Liver (tissue), 9 donors: Measurements from ENCODE around the gene NUP205. TPM values are rescaled to one million over a fixed set of nuclear protein-coding genes. Genes with fewer than 3 reads are reported as not detected.

Experiments
- DNase-seq: peaks from one replicate; pipeline ENCODE4 v3.0.0-alpha.2; 2017; ENCODE audit warnings: low spot score
- H3K27ac ChIP-seq, 2 donors: one replicate each; pipeline ENCODE4 v1.7.0; 2013; ENCODE audit warnings: inconsistent platforms in 2 of 2, low read length in 2 of 2, control low read depth in 1 of 2, low read depth in 1 of 2, mild to moderate bottlenecking in 1 of 2
- H3K27me3 ChIP-seq, 4 donors: one replicate each; pipeline versions ENCODE4 v1.6.1 to v1.7.0; 2013; ENCODE audit warnings: low read length in 3 of 4, inconsistent platforms in 1 of 4, mild to moderate bottlenecking in 1 of 4, moderate library complexity in 1 of 4; ENCODE audit not compliant: control insufficient read depth in 4 of 4, insufficient read depth in 4 of 4
- H3K36me3 ChIP-seq, 4 donors: one replicate each; pipeline versions ENCODE4 v1.6.1 to v1.7.0; 2013; ENCODE audit warnings: low read length in 3 of 4, mild to moderate bottlenecking in 3 of 4, low read depth in 1 of 4, moderate library complexity in 1 of 4; ENCODE audit not compliant: control insufficient read depth in 4 of 4, insufficient read depth in 3 of 4
- H3K4me1 ChIP-seq, 4 donors: one replicate each; pipeline versions ENCODE4 v1.6.1 to v1.7.0; 2013; ENCODE audit warnings: low read length in 3 of 4, mild to moderate bottlenecking in 3 of 4, moderate library complexity in 1 of 4; ENCODE audit not compliant: control insufficient read depth in 4 of 4, insufficient read depth in 4 of 4
- H3K4me3 ChIP-seq, 3 donors: one replicate each; pipeline versions ENCODE4 v1.6.1 to v1.7.0; 2013; ENCODE audit warnings: low read length in 3 of 3, control low read depth in 1 of 3, low read depth in 1 of 3, mild to moderate bottlenecking in 1 of 3
- H3K9ac ChIP-seq, 2 donors: one replicate each; pipeline ENCODE4 v1.7.0; 2013; ENCODE audit warnings: low read length in 2 of 2, mild to moderate bottlenecking in 2 of 2, moderate library complexity in 2 of 2, control low read depth in 1 of 2, low read depth in 1 of 2
- H3K9me3 ChIP-seq, 4 donors: one replicate each; pipeline versions ENCODE4 v1.6.1 to v1.7.0; 2013; ENCODE audit warnings: low read length in 3 of 4; ENCODE audit not compliant: control insufficient read depth in 4 of 4
- HNF4A ChIP-seq, 2 donors: conservative IDR thresholded peaks; 2 replicates each; pipeline ENCODE4 v1.6.1; 2016; ENCODE audit warnings: antibody characterized with exemption in 2 of 2, mild to moderate bottlenecking in 2 of 2
- HNF4G ChIP-seq: IDR thresholded peaks from 2 replicates; pipeline ENCODE4 v1.6.1; 2016; ENCODE audit warnings: antibody characterized with exemption
- JUND ChIP-seq, 2 donors: IDR thresholded peaks; 2 replicates each; pipeline ENCODE4 v1.6.1; 2016; ENCODE audit warnings: antibody characterized with exemption in 2 of 2
- NR2F2 ChIP-seq: IDR thresholded peaks from 2 replicates; pipeline ENCODE4 v1.6.1; 2016; ENCODE audit warnings: antibody characterized with exemption
- RAD21 ChIP-seq, 2 donors: IDR thresholded peaks; 2 replicates each; pipeline ENCODE4 v1.6.1; 2016; ENCODE audit warnings: antibody characterized with exemption in 2 of 2, mild to moderate bottlenecking in 2 of 2
- REST ChIP-seq: IDR thresholded peaks from 2 replicates; pipeline ENCODE4 v1.6.1; 2016; ENCODE audit warnings: antibody characterized with exemption, mild to moderate bottlenecking
- RXRA ChIP-seq, 2 donors: IDR thresholded peaks; 2 replicates each; pipeline ENCODE4 v1.6.1; 2017 to 2018; ENCODE audit warnings: antibody characterized with exemption in 2 of 2, mild to moderate bottlenecking in 1 of 2
- SP1 ChIP-seq: IDR thresholded peaks from 2 replicates; pipeline ENCODE4 v1.6.1; 2018; ENCODE audit warnings: antibody characterized with exemption, mild to moderate bottlenecking
- TAF1 ChIP-seq: conservative IDR thresholded peaks from 2 replicates; pipeline ENCODE4 v1.6.1; 2016; ENCODE audit warnings: antibody characterized with exemption, mild to moderate bottlenecking
- YY1 ChIP-seq: IDR thresholded peaks from 2 replicates; pipeline ENCODE4 v1.6.1; 2016; ENCODE audit warnings: antibody characterized with exemption, mild to moderate bottlenecking
- ZBTB33 ChIP-seq: IDR thresholded peaks from 2 replicates; pipeline ENCODE4 v1.6.1; 2016; ENCODE audit warnings: antibody characterized with exemption
- WGBS: extraction: QIAGEN DNeasy Blood & Tissue Kit; methylation state at CpG from one replicate; pipeline ENCODE4 v1.1.7; 2013; 5-methylcytosine and 5-hydroxymethylcytosine counted together
- polyA plus RNA-seq, 2 donors: library from polyadenylated mRNA; stranded (reverse) in 1 of 2; unstranded in 1 of 2; fragments of 200-250 nt in 1 of 2; fragments of >200 nt in 1 of 2; fragmentation: Nextera tagmentation in 1 of 2; extraction: Ambion mirVana in 1 of 2; gene quantifications; one replicate each; pipeline versions ENCODE4 v1.2.1 to v1.2.3, GENCODE V29; 2013 to 2015
- total RNA-seq, 2 donors: library from RNA; depleted of rRNA; stranded (reverse); fragments of >200 nt; gene quantifications; one replicate each; pipeline ENCODE4 v1.2.3, GENCODE V29; 2014
- TF ChIP-seq, protein P1 (sequence below): fragments of 150-350 bp; IDR thresholded peaks from 2 replicates; pipeline ENCODE4 v1.5.1; 2017; ENCODE audit warnings: improper control_type of control experiment, low read depth, low read length; ENCODE audit not compliant: missing input control
- donor health status: healthy.
- donor health status: healthy.
- donor health status: healthy.
- donor health status: healthy.
- donor health status: healthy.

Gene NUP205
- total and polyA plus RNA-seq, 4 donors: 6.3 to 27.8 (median 12.0) TPM

- peaks cover 3 to 43% (median 29%) of the 10 kb centered on the region in 4 donors for H3K36me3 ChIP-seq
These were observed 62.7 kb downstream of the NUP205 start for GRCh38 chr7:135620447-135620846.

DNA sequence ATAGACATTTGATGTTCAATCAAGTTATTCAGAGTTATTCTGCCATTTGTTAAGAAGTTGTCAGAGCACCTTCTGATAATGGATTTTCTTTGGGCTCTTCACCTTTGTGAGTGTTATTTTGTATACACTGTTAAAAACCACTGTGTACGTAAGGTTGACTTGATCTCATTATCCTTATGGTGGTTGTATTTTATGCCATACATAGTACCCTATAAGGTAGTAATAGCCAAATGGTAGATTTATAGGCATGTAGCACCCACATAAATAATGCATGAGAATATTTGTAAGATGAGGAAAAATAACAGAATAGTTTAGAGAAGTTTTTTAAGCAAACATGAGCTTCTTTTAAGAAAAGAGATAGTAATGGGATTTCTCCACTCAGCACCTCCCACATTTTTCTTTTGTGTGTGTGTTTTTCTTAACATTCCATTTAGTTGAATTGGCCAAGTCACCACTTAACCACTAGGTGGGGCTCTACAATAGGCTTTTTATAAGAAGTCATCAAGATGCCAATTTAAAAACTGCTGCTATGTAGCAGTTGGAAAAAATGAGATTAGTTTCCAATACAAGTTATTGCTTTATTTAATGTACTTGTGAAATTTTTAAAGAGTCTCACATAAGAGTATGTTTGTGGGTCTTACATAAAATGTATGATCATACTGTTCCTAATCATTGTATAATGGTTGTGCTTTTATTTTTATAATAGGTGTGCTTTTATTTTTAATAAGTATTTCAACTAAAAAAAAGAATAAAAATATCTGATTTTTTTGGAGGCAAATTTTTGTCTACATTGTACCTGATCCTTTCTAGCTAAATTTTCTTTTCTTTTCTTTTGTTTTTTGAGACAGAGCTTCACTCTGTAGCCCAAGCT is 63.5 kb downstream of the NUP205 start:
- Histone ChIP-seq H3K27ac (no peak overlapping the region), H3K36me3 (peaks cover 3 to 48% (median 31%) of the 10 kb centered on the region in 4 donors), H3K9me3 (no peaks in the 10 kb centered on the region), H3K4me3 (no peak overlapping the region), H3K9ac (no peak overlapping the region), H3K4me1 (no peaks in the 10 kb centered on the region), H3K27me3 (no peaks in the 10 kb centered on the region)
- WGBS: 74% methylated on average over 1 of the region's 1 CpG
- TF ChIP-seq, protein P1, sequence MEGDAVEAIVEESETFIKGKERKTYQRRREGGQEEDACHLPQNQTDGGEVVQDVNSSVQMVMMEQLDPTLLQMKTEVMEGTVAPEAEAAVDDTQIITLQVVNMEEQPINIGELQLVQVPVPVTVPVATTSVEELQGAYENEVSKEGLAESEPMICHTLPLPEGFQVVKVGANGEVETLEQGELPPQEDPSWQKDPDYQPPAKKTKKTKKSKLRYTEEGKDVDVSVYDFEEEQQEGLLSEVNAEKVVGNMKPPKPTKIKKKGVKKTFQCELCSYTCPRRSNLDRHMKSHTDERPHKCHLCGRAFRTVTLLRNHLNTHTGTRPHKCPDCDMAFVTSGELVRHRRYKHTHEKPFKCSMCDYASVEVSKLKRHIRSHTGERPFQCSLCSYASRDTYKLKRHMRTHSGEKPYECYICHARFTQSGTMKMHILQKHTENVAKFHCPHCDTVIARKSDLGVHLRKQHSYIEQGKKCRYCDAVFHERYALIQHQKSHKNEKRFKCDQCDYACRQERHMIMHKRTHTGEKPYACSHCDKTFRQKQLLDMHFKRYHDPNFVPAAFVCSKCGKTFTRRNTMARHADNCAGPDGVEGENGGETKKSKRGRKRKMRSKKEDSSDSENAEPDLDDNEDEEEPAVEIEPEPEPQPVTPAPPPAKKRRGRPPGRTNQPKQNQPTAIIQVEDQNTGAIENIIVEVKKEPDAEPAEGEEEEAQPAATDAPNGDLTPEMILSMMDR: peak; percentile 77
- TF ChIP-seq RAD21 (IDR thresholded peaks at IDR 0.05) (peak; percentile 92 to 94), TAF1 (no peak)
- DNase-seq: no peak

More at GRCh38 chr7:135620447-135620846, 62.7 kb downstream of the NUP205 start:
- TF ChIP-seq RAD21 (IDR thresholded peaks at IDR 0.05): no peak
- Histone ChIP-seq H3K27me3 (no peaks in the 10 kb centered on the region), H3K4me3 (no peak overlapping the region), H3K9ac (no peak overlapping the region), H3K4me1 (no peaks in the 10 kb centered on the region), H3K27ac (no peak overlapping the region), H3K9me3 (no peaks in the 10 kb centered on the region)
- DNase-seq: no peak
- 96% methylated on average over 2 of the region's 2 CpGs for WGBS

DNA sequence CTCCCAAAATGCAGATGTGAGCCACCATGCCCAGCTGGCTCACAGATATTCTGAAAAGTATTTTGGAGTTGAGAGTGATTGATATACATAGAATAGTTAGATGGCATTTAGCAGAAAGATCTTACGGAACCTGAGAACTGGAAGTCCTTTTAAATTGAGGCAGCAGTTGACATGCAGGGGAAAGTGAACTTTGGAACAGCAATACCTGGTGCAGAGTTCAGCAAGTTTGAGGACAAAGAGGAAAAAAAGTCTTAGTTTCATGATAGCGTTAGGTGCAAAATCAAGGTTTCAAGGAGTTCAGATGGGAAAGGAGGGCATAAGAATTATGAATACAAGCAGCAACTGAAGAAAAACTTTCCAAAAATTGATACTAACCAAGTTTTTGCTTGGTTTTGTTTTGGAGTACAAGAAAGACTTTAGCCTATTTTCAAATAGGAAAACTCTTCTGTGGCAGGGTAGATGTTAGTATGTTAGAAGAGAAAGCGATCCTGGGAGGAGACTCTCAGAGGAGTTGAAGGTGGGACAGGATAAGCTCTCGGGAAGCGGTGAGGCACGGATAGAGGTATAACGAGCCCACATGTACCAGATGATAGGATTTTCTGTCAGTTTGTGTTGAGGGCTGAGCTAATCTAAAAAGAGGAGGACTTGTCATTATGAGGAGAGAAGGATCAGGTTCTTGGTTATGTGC is 76.6 kb downstream of the NUP205 start:
- DNase-seq: no peak
- H3K27ac ChIP-seq: peak overlapping the region in 1 of 2 donors; percentile 38
- 54% methylated on average over 7 of the region's 7 CpGs for WGBS
- peaks cover 1 to 10% (median 4%) of the 10 kb centered on the region in 4 donors for H3K4me1 ChIP-seq
- no peak overlapping the region for H3K9ac ChIP-seq
- H3K9me3 ChIP-seq: no peaks in the 10 kb centered on the region
- H3K4me3 ChIP-seq: no peak overlapping the region
- TF ChIP-seq SP1 (peak; percentile 85), RXRA (IDR thresholded peaks at IDR 0.05) (peak; percentile 63 to 67), HNF4A (conservative IDR thresholded peaks at IDR 0.05) (peak; percentile 99), REST (peak; percentile 25), RAD21 (IDR thresholded peaks at IDR 0.05) (no peak), NR2F2 (no peak), JUND (IDR thresholded peaks at IDR 0.05) (no peak), ZBTB33 (no peak), HNF4G (peak; percentile 92), YY1 (peak; percentile 13)
- TF ChIP-seq, protein P1: no peak
- H3K36me3 ChIP-seq: peaks cover 2 to 10% (median 5%) of the 10 kb centered on the region in 4 donors
- no peaks in the 10 kb centered on the region for H3K27me3 ChIP-seq
